GM18870 (cell line): Measurements from ENCODE around the gene ZNF74.
"Not testable (repeated sequence)": the region's sequence is repeated elsewhere in the genome, so short reads cannot be mapped to it uniquely, and the experiment has no call there.

ENCODE experiments used
- ATAC-seq: cut with Tn5 transposase; IDR thresholded peaks from one replicate; pipeline ENCODE4 v1.9.1; 2021; ENCODE audit warnings: moderate library complexity; ENCODE audit not compliant: unreplicated experiment

Gene ZNF74

DNA sequence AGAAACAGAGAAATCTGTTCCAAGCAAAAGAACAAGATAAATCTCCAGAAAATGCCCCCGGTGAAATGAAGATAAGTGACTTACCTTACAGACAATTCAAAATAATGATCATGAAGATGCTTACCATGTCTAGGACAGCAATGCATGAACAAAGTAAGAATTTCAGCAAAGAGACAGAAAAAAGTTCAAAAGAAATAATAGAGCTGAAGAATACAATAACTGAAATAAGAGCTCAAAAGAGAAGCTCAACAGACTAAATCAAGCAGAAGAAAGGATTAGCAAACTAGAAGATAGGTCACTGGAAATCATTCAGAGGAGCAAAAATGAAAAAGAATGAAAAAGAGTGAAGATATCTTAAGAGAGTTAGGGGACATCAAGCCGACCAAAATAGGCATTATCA, 19.8 kb upstream of the ZNF74 start:
- ATAC-seq = not testable (repeated sequence)

DNA sequence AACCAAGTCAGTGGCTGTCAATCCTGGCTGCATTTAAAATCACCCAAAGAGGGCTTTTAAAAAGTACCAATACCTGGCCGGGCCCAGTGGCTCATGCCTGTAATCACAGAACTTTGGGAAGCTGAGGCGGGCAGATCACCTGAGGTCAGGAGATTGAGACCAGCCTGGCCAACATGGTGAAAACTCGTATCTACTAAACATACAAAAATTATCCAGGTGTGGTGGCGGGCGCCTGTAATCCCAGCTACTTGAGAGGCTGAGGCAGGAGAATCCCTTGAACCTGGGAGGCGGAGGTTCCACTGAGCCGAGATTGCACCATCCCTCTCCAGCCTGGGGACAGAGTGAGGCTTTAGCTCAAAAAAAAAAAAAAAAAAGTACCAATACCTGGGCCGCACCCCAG, 17.7 kb upstream of the ZNF74 start:
- not testable (repeated sequence) for ATAC-seq

DNA sequence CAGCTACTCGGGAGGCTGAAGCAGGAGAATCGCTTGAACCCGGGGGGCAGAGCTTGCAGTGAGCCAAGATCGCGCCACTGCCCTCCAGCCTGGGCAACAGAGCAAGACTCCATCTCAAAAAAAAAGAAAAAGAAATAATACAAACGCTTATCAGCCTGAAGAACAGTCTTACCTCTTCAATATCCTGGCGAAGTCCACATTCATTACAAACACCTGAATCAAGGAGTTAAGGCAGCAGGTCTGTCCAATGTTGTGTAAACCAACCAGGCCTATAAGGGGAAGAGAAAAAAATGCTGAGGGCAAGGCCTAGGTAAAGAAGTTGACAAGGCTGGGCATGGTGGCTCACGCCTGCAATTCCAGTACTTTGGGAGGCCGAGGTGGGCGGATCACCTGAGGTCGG, 17.0 kb upstream of the ZNF74 start:
- ATAC-seq = not testable (repeated sequence)

DNA sequence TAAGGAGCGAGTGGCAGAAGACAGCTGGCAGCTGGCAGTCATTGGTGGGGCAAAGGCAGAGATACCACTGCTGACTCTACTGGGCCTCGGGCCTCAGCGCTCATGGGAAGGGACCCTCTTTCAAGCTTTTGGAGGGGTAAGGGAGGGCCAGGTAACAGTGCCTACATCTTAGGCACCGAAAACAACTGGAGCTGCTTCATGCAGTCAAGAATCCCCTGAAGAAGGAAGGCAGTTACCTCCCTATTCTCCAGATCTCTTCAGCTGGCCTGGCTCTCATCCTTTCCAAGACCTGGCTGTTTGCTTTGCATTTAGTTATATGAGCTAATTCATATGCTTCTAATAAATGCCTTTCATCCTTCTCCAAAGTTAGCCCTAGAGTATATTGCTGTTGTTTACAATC, 15.8 kb upstream of the ZNF74 start:
- no peak for ATAC-seq

DNA sequence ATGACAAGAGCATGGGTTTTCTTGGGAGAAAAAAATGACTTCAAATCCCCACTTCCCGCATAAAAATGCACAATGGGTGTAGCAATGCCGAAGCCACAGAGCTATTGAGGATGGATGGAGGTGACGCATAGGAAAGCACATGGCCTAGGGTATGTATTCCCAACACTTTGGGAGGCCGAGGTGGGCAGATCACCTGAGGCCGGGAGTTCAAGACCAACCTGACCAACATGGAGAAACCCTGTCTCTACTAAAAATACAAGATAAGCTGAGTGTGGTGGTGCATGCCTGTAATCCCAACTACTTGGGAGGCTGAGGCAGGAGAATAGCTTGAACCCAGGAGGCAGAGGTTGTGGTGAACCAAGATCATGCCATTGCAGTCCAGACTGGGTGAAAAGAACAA, 15.3 kb upstream of the ZNF74 start:
- ATAC-seq = not testable (repeated sequence)

DNA sequence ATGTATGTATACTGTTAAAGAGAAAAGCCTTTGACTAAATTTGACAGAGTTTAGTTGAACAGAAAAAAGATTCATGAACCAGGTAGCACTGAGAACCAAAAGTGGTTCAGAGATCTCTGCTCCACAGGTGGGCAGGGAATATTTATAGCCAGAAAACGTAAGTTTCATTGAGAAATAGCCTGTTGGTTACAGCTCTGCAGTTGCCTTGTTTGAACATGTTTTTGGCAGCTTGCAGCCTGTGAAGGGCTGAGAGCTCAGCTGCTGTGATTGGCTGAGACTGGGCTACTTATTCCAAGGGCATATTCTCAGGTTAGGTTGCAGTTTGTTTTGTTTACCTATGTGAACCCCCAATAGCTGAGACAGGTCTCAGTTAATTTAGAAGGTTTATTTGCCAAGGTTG, 13.5 kb upstream of the ZNF74 start:
- ATAC-seq = no peak

DNA sequence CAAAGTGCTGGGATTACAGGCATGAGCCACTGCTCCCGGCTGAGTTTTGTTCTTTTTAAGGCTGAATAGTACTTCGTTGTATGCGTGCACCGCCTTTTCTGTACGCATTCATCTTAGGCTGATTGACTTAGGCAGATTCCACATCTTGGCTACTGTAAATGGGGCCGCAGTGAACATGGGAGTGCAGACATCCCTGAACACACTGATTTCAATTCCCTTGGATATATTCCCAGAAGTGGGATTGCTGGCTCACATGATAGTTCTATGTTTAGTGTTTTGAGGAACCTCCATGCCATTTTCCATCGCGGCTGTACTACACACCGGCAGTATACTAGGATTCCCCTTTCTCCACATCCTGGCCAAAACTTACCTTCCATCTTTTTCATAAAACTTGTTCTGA, 10.4 kb upstream of the ZNF74 start:
- ATAC-seq = no peak

DNA sequence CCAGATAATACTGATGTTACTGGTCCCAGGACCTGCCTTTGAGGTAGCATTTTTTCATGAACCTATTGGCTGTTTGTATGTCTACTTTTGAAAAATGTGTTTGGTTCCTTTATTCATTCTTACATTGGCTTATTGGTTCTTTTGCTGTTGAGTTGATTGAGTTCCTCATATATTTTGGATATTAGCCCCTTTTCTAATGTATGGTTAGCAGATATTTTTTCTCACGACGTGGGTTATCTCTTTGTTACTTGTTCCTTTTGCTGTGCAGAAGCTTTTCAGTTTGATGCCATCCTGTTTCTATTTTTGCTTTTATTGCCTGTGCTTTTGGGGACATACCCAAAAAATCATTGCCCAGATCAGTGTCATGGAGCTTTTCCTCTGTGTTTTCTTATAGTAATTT, 9.8 kb upstream of the ZNF74 start:
- ATAC-seq = no peak

DNA sequence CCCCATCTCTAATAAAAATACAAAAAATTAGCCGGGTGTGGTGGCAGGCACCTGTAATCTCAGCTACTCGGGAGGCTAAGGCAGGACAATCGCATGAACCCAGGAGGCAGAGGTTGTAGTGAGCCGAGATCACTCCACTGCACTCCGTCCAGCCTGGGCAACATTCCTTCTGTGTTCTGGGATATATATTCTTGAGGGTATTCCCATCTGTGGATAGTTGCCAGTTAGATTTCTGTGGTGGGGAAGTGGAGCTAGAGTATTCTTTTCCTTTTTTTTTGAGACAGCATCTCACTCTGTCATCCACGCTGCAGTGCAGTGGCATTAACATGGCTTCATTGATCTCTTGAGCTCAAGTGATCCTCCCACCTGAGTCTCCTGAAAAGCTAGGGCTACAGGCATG, 9.1 kb upstream of the ZNF74 start:
- ATAC-seq = no peak

DNA sequence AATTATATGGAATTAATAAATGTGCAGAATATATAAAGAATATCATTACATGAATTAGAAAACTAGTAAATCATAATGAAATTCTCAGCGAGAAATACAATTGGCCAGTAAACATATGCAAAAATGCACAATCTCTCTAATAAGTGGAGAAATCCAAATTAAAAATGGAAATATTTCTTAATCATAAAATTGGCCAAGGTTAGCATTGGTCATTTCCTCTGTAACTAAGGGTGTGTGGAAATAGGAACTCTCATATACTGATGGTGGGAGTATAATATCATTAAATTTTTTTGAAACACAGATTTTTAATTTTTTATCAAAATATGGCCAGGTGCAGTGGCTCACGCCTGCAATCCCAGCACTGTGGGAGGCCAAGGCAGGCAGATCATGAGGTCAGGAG, 7.6 kb upstream of the ZNF74 start:
- no peak for ATAC-seq

DNA sequence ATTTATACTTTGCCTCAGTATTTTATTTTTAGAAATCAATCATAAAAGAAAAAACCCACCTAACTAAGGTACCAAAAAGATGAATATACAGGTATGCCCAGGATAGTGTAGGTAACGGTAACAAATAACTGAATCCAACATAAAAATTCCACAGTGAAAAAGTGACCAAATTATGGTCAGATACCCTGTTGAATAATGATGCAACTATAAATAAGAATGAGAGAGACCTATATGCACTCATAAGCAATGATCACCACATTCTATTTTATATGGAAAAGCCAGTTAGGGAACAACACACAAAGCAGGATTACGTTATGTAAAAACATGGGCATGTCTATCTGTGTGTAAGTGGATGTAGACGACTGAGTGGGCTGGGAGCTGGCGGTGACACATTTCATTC, 7.0 kb upstream of the ZNF74 start:
- ATAC-seq = no peak

DNA sequence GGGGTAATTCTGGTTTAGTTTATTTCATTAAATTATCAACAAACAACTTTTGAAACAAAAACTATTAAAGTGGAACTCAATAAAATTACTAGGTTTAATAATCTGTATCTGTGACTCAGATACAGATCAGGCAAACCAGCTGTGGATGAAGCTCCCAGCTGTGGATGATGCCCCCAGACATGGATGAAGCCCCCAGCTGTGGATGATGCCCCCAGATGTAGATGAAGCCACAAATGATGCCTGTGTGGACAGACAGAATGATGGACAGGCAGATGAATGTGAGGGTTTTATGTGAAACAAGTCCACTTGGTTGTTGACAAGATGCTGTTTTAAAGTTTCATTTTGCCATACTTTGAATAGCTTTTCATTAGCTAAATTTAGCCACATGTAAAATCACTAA, 5.8 kb upstream of the ZNF74 start:
- ATAC-seq = no peak

DNA sequence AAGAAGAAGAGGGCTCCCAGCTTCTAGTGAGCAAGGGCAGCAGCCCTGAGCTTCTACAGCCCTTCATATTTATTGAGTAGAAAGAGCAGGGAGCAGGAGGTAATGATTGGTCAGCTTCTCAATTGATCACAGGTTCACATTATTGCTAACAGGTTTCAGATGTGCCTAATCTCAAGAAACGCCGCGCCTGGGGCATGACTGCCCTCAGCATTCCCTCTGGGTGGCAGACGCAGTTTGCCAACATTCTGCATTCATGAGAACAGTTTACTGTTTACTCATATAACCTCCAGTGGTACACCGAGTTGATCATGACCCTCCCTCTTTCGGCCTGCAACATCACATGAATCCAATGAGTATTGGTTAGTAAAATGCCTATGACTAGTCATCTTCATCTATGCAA, 4.7 kb upstream of the ZNF74 start:
- no peak for ATAC-seq

DNA sequence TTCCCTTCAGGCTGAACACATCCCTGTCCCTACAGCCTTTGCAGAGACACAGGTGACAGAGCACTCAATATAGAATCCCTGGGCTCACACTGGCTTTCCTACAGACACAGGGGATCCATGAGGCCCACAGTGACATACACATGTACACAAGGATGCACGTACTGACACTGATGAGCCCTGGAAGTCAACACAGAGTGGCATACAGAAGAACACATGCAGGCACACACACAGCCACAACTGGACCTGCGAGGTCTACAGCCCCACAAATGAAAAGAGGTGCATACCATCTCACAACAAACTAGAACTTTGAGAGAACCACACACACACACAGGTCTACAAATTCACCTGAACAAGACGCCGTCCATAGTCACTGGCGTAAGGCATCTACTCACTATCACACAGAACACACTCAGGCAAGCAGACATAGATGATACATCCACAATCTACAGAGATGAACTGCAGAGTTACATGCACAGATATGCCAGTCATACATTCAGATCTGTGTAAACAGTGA, 3.5 kb upstream of the ZNF74 start:
- ATAC-seq = no peak

DNA sequence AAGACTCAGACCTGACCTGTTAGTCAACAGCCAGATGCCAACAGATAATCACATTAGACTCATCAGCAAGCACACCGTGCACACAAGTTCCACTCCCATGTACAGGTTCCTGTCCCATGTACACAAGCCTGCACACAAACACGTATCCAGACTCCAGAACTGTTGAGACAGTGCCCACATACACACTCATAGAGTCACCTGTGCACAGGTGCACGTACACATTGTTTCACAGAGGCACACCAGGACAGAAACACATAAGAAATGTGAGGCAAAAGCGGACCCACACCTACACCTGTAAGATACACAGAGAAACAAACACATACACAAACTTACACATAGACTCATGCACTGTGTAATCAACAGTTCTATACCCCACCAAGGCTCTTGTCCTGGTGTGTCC, 2.7 kb upstream of the ZNF74 start:
- no peak for ATAC-seq

DNA sequence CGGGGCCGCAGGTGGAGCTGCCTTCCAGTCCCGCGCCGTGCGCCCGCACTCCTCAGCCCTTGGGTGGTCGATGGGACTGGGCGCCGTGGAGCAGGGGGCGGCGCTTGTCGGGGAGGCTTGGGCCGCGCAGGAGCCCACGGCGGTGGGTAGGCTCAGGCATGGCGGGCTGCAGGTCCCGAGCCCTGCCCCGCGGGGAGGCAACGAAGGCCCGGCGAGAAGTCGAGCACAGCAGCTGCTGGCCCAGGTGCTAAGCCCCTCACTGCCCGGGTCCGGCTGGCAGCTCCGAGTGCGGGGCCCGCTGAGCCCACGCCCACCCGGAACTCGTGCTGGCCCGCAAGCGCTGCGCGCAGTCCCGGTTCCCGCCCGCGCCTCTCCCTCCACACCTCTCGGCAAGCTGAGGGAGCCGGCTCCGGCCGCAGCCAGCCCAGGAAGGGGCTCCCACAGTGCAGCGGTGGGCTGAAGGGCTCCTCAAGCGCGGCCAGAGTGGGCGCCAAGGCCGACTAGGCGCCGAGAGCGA, 1.5 kb upstream of the ZNF74 start:
- ATAC-seq = not testable (repeated sequence)

DNA sequence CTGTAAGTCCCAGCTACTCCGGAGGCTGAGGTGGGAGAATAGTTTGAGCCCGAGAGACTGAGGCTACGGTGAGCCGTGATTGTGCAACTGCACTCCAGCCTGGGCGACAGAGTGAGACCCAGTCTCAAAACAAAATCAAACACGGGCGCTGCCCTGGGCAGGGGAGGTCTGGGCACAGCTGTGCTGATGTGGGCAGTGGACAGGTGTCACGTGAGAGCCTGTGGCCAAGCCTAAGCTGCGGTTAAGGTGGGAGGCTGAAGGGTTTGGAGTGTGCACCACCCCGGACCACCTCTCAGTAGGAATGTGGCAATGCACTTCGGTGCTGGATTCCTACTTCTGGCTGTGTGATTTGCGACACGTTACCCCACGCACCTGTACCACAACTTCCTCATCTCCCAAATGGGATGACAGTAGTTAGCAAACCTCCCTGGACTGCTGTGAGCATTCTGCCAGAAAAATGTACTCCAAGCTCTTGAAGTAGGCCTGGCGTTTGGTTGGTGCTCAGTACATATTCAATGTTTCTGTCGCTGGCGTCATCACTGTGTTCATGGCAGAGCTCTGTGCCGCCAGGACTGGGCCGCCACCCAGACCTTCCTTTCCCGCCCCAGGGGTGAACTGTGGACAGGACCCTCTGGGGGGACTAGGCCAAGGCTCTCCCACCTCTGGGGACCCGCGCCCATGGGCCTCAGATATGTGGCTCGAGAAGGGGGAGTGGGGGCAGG, 807 bp upstream of the ZNF74 start:
- ATAC-seq = no peak

DNA sequence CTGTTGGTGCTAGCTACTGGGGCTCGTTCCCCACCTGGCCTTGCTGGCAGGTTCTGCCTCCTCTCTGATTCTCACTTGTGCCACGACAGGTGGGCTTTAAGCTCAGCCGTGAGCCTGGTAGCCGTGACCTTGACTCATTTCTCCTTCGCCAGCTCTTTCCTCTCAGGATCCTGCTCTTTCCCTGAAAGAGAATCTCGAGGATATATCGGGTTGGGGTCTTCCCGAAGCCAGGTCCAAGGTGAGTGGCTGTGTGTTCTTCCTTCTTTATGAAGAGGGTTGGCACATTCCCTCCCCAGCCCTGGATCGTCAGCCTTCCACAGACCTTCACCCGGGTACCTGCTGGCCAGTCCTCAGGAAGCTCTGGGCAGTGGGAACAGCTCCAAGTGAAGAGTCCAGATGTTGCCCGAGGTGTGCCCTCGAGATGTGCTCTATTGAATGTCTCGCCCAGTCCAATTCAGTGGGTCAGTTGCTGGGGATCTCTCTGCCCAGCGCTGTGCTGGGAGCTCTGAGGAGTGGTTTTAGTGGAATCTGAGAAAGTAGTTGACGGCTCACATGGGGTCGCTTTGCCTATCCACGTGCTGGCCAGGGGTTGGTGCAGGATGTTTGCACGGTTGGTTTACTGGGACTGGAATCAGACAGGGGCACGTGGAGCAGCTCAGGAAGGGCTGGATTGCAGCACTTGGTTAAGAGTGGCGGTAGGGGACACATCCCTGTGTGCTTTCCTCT, 1.4 kb downstream of the ZNF74 start:
- ATAC-seq = no peak

DNA sequence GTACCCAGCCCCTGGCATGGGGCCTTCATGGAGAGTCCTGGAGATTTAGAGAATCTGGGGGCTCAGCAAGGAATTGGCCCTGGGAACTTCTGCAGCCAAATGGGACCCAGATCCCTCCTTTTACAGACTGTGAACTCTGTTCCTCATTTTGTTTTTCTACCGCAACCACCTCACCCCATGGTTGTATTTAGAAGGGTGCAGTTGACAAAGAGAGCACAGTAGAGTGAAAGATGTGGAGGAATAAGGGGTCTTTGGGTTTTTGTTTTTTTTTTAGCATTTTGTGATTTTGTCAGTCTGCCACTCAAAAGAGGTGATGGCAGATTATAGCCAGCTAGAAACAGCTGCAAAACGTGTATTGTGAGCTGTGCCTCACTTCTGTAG, 1.9 kb downstream of the ZNF74 start:
- ATAC-seq = no peak

DNA sequence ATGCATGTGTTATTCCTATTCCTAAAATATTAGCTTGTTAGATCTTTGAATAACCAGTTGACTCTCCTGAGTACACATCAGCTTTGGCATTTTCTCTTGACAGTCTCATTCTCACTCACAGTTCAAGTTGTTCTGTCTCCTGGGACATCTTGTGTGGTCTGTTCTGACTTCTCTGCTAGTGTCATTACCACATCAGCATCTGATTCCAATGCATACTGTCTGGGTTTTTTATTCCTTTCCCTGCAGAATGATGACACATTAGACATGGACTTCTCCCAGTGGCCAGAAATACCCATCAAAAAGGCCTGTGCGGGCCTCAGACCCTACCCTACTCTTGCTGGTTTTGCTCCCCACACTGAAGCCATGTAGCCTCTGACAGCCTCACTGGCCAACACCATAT, 2.7 kb downstream of the ZNF74 start:
- ATAC-seq = no peak

DNA sequence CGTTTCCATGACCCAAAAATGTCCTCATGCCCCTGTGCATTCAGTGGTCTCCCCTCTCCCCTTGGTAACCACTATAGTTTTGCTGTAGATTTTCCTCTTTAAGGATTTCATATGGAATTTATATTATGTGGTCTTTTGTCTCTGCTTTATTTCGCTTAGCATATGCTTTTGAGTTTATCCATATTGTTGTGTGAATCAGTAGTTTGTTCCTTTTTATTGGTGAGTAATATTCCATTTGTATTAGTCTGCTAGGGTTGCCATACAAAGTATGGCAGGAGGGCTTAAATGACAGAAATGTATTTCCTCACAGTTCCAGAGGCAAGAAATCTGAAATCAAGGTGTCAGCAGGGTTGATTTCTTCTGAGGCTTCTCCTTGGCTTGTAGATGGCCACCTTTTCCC, 3.5 kb downstream of the ZNF74 start:
- no peak for ATAC-seq

DNA sequence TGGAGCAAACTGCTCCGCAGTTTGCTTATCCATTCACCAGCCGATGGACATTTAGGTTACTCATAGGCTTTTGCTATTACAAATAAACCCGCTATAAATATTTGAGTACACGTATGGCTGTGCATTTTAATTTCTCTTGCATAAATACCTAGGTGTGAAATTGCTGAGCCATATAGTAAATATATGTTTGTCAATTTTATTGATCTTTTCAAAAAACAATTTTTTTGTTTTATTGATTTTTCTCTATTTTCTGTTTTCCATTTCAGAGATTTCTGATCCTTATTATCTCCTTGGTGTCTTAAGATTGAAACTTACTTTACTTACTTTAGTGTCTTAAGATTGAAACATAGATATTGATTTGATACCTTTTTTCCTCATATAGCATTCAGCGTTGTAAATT, 4.5 kb downstream of the ZNF74 start:
- no peak for ATAC-seq
